Muscle of leg (tissue), 11 donors: ENCODE data around the gene EFNA3. TPM values are rescaled to one million over a fixed set of nuclear protein-coding genes. Genes with fewer than 3 reads are reported as not detected.

Experiments
- DNase-seq: peaks from one replicate; pipeline ENCODE4 v3.0.0; 2013
- H3K27ac ChIP-seq: one replicate; pipeline ENCODE4 v1.5.1; 2013; ENCODE audit warnings: mild to moderate bottlenecking, low read length, control low read depth
- H3K27me3 ChIP-seq: one replicate; pipeline ENCODE4 v1.6.1; 2013; ENCODE audit warnings: low read length; ENCODE audit not compliant: control insufficient read depth, insufficient read depth
- H3K36me3 ChIP-seq: one replicate; pipeline ENCODE4 v1.6.1; 2013; ENCODE audit warnings: low read length; ENCODE audit not compliant: control insufficient read depth, insufficient read depth
- H3K4me1 ChIP-seq: one replicate; pipeline ENCODE4 v1.6.1; 2013; ENCODE audit warnings: low read length; ENCODE audit not compliant: control insufficient read depth, insufficient read depth
- H3K4me3 ChIP-seq: one replicate; pipeline ENCODE4 v1.5.1; 2013; ENCODE audit warnings: low read length, control low read depth
- H3K9me3 ChIP-seq: replicated peaks from 2 replicates; pipeline ENCODE4 v1.6.1; 2013; ENCODE audit warnings: low read depth, low read length; ENCODE audit not compliant: control insufficient read depth
- WGBS: methylation state at CpG from one replicate; pipeline ENCODE4 v1.1.5; 2013; ENCODE audit warnings: missing lambda C conversion rate; ENCODE audit not compliant: insufficient coverage; 5-methylcytosine and 5-hydroxymethylcytosine counted together
- polyA plus RNA-seq, 8 donors: library from polyadenylated mRNA; unstranded; fragments of 120-200 nt; gene quantifications; one replicate each; pipeline versions ENCODE4 v1.2.1 to v1.2.3, GENCODE V29; 2013; ENCODE audit warnings: inconsistent platforms in 1 of 8, low replicate concordance in 1 of 8; ENCODE audit not compliant: insufficient read length in 8 of 8, insufficient read depth in 1 of 8
- total RNA-seq: library from RNA; stranded (reverse); fragments of 120-200 nt; gene quantifications from one replicate; pipeline ENCODE4 v1.2.4, GENCODE V29; 2013

Gene EFNA3
- total and polyA plus RNA-seq, 9 donors, result 1.7 to 3.9 (median 2.2) TPM

DNA sequence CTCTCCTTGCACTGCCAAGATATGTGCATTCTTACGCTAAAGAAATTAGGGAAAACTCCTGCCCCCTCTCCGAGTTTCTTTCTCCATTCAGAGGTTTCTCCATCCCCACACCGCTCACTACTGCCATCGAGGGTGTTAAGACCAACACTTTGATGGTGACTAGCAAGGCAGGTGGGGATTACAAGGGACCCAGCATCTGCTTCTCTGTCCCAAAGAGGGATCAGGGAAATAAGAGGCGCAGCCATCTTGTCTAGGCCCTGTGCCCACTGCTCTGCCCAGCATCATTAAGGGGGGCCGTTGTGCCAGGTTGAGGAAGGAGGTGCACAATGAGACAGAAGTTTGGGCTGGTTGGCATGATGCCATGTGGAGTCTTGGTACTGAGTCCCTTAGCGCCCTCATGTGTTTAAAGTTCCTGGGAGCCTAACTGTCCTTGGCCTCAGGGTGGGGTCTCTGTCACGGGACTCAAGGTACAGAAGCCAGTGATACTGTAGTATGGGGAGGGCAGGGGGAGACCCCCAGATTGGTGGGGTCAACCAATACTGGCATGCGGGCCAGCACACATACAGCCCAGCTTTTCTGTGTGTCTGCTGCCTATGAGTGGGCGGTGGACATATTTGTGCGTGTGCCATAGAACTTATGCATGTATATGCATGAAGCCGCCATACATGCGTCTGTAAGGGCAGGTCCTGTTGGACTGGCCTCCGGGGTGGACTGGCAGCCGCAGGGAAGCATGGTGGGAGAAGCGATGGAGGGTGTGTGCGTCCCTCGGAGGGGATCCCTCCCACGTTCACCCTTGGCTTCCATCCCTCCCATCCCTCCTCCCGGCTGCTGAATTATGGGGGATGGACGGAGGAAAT is 5.5 kb downstream of the EFNA3 start:
- 41% methylated on average over 9 of the region's 21 CpGs for WGBS
- no peak for DNase-seq
- peaks cover 63% of the 10 kb centered on the region for H3K4me1 ChIP-seq
- peak overlapping the region; percentile 62 for H3K4me3 ChIP-seq
- no peaks in the 10 kb centered on the region for H3K9me3 ChIP-seq
- H3K36me3 ChIP-seq, result no peaks in the 10 kb centered on the region
- H3K27me3 ChIP-seq, result peaks cover 55% of the 10 kb centered on the region
- H3K27ac ChIP-seq, result no peak overlapping the region

DNA sequence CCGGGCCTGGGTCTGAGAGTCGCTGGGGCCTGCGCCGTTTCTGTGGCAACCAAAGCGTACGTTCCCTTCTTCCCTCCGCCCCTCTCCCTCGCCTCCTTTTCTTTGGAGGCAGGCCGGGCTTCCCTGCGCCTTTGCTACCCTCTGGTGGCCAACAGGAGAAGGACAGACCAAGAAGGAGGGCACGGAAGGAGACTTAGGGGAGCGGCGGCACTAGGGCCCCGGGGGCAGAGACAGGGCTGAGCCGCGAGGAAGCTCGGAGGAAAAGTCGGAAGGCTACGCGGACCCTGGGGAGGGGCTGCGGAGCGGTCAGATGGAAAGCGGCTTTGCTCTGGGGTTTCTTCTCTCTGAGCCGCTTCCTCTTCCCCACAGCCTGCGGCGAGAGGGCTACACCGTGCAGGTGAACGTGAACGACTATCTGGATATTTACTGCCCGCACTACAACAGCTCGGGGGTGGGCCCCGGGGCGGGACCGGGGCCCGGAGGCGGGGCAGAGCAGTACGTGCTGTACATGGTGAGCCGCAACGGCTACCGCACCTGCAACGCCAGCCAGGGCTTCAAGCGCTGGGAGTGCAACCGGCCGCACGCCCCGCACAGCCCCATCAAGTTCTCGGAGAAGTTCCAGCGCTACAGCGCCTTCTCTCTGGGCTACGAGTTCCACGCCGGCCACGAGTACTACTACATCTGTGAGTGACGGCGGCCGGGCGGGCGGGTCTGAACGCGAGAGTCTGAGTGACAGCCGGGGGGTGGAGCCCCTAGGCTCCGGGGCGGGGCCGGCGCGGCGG is 6.3 kb downstream of the EFNA3 start:
- Histone ChIP-seq H3K36me3 (no peaks in the 10 kb centered on the region), H3K27ac (peak overlapping the region; percentile 93), H3K4me1 (peaks cover 55% of the 10 kb centered on the region), H3K27me3 (peaks cover 47% of the 10 kb centered on the region), H3K9me3 (no peaks in the 10 kb centered on the region), H3K4me3 (peak overlapping the region; percentile 62)
- DNase-seq, result peak; percentile 99
- WGBS, result under 1% methylated on average over 63 of the region's 67 CpGs

DNA sequence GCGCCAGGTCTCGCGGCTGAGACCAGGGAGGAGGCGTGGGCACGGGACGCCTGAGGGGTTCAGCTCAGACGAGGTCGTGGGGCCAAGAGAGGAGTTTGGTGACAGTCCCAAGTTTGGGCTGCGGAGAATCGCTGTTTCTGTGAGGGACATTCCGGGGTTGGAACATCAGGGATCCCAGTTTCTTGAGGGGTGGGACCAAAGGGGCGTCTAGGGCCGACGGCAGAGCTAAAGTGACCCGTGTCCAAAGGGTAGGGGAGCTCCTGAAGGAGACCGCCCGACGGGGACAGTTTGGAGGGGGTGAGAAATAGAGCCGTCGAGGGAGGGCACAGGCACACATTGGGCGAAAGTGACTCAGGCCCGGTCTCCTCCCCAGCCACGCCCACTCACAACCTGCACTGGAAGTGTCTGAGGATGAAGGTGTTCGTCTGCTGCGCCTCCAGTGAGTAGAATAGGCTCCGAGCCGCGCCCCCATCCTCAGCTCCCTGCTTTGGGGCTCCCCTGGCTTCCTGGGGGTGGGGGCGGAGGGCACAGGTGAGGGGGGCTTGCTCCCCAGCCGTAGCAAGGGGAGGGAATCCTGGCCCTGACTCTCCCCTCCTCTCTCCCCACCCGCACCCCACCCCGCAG is 7.0 kb downstream of the EFNA3 start:
- Histone ChIP-seq H3K27me3 (peaks cover 40% of the 10 kb centered on the region), H3K4me1 (peaks cover 48% of the 10 kb centered on the region), H3K27ac (peak overlapping the region; percentile 93), H3K4me3 (peak overlapping the region; percentile 62), H3K36me3 (no peaks in the 10 kb centered on the region), H3K9me3 (no peaks in the 10 kb centered on the region)
- no peak for DNase-seq
- WGBS, result 0% methylated on average over 17 of the region's 32 CpGs

DNA sequence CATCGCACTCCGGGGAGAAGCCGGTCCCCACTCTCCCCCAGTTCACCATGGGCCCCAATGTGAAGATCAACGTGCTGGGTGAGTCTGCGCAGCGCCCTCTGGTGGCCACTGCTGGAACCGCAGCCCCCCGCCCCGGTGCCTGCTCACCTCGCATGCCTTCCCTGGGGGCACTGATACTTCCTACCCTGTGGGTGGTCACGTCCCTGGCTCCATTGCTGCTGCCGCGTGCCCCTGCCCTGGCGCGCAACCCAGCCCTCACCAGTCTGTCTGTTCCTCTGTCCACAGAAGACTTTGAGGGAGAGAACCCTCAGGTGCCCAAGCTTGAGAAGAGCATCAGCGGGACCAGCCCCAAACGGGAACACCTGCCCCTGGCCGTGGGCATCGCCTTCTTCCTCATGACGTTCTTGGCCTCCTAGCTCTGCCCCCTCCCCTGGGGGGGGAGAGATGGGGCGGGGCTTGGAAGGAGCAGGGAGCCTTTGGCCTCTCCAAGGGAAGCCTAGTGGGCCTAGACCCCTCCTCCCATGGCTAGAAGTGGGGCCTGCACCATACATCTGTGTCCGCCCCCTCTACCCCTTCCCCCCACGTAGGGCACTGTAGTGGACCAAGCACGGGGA is 7.6 kb downstream of the EFNA3 start:
- no peaks in the 10 kb centered on the region for H3K36me3 ChIP-seq
- H3K9me3 ChIP-seq, result no peaks in the 10 kb centered on the region
- peaks cover 44% of the 10 kb centered on the region for H3K4me1 ChIP-seq
- no peak overlapping the region for H3K4me3 ChIP-seq
- 5% methylated on average over 15 of the region's 24 CpGs for WGBS
- H3K27ac ChIP-seq, result no peak overlapping the region
- no peak for DNase-seq
- peaks cover 34% of the 10 kb centered on the region for H3K27me3 ChIP-seq

DNA sequence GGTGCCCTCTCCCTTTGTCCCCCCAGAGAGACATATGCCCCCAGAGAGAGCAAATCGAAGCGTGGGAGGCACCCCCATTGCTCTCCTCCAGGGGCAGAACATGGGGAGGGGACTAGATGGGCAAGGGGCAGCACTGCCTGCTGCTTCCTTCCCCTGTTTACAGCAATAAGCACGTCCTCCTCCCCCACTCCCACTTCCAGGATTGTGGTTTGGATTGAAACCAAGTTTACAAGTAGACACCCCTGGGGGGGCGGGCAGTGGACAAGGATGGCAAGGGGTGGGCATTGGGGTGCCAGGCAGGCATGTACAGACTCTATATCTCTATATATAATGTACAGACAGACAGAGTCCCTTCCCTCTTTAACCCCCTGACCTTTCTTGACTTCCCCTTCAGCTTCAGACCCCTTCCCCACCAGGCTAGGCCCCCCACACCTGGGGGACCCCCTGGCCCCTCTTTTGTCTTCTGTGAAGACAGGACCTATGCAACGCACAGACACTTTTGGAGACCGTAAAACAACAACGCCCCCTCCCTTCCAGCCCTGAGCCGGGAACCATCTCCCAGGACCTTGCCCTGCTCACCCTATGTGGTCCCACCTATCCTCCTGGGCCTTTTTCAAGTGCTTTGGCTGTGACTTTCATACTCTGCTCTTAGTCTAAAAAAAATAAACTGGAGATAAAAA is 8.4 kb downstream of the EFNA3 start:
- no peaks in the 10 kb centered on the region for H3K36me3 ChIP-seq
- no peak overlapping the region for H3K4me3 ChIP-seq
- H3K4me1 ChIP-seq, result peaks cover 43% of the 10 kb centered on the region
- WGBS, result 66% methylated on average over 4 of the region's 8 CpGs
- H3K27me3 ChIP-seq, result peaks cover 30% of the 10 kb centered on the region
- DNase-seq, result no peak
- no peak overlapping the region for H3K27ac ChIP-seq
- H3K9me3 ChIP-seq, result no peaks in the 10 kb centered on the region

DNA sequence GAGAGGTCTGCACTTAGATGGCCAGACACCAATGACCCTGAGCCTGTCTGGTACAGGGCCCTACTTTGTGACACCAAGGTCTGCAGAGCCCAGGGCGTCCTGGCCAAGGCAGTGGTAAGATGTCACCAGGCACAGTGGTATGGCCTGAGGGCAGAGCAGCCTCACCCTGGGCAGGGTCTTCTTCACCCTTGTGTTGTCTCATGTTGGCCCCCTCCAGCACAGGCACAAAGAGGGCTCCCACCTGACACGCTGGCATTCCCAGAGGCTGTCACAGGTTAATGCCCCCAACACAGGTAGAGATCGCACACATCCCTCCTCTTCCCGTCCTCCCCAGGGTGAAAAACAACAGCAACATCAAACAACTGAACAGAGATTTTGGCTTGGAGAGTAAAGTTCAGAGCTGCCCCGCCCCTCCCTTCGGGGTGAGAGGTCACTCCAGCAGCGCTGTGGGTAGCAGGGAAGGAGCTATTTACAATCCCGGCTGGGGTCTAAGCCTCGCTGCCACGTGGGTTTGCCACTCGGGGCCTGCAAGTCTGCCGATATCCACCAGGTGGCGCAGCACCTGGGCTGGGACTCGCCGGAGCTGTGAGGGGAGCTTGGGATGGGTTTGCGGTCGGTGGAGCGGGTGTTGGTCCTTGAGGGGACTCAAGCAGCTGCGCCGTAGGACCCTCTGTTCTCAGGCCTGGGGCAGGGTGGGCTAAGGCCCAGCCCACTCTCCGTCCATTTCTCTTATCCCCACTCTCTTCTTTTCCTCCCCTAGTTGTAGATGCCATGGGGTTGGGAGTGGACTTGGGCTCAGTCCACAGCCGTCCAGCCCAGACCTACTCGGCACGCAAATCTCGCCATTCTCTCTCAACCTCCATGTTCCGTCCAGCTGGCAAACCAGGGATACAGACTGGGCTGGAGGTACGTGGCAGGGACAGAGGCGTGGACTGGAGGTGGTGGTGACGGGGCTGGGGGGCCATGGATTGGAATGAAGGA is 12.7 kb downstream of the EFNA3 start:
- H3K9me3 ChIP-seq, result no peaks in the 10 kb centered on the region
- no peak overlapping the region for H3K27ac ChIP-seq
- WGBS, result 48% methylated on average over 7 of the region's 29 CpGs
- no peaks in the 10 kb centered on the region for H3K36me3 ChIP-seq
- DNase-seq, result peak; percentile 77
- peaks cover 8% of the 10 kb centered on the region for H3K27me3 ChIP-seq
- no peak overlapping the region for H3K4me3 ChIP-seq
- H3K4me1 ChIP-seq, result peaks cover 23% of the 10 kb centered on the region

DNA sequence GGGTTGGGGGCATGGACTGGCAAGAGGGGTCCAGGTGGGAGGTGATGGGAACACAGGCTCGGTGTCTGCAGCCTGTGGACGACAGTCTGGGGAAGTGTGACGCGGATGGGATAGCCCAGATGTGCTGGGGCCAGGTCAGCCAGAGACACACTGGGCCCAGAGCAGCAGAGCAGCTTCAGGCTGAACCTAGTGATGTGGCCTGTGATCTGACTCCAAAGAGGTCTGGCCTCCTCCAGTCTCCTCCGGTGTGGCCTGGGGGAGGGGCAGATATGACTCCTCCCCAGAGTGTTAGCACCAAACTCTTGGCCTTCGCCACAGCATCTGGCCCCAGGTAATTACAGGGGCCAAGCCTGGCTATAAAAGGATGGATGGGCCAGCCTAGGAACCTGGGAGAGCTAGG is 13.5 kb downstream of the EFNA3 start:
- H3K4me1 ChIP-seq, result peaks cover 20% of the 10 kb centered on the region
- no peak for DNase-seq
- no peaks in the 10 kb centered on the region for H3K36me3 ChIP-seq
- H3K27me3 ChIP-seq, result peaks cover 9% of the 10 kb centered on the region
- no peak overlapping the region for H3K27ac ChIP-seq
- H3K9me3 ChIP-seq, result no peaks in the 10 kb centered on the region
- 62% methylated on average over 5 of the region's 6 CpGs for WGBS
- H3K4me3 ChIP-seq, result no peak overlapping the region

DNA sequence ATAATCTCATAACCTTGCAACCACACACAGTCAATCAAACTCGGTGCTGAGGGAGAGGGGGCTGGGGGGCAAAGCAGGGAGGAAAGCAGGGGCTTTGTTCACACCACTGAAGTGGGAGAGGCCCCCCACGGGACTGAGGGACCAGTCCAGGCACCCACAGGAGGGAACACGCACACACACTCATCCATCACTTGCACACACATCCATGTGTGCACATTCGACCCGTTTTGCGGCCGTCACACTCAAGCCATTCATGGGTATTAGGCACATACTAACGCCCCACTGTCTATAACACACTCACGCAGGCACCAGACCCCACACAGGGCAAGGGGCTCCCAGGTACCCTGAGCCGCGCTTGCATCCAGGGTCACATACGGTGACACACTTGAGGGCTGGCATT is 14.0 kb downstream of the EFNA3 start:
- H3K27me3 ChIP-seq, result peaks cover 11% of the 10 kb centered on the region
- no peaks in the 10 kb centered on the region for H3K9me3 ChIP-seq
- H3K4me1 ChIP-seq, result peaks cover 20% of the 10 kb centered on the region
- no peak for DNase-seq
- H3K27ac ChIP-seq, result no peak overlapping the region
- H3K36me3 ChIP-seq, result no peaks in the 10 kb centered on the region
- 93% methylated on average over 6 of the region's 12 CpGs for WGBS
- no peak overlapping the region for H3K4me3 ChIP-seq
